Measurements from ENCODE around the gene CCL18.

Gene CCL18

GRCh38 chr17:36049643-36050042 is 14.4 kb upstream of the CCL18 start:
- no peak for DNase-seq (ENCODE audit: insufficient read length)
- TF ChIP-seq POLR2A (IDR thresholded peaks at IDR 0.05; ENCODE audit: low read depth, low read length) = no peak
- no peak for TF ChIP-seq POLR2AphosphoS5 (IDR thresholded peaks at IDR 0.05; ENCODE audit: low read depth, low read length)
- no peak for TF ChIP-seq TAF1 (IDR thresholded peaks at IDR 0.05; ENCODE audit: borderline replicate concordance, low read depth, low read length)
- no peak for FAIRE-seq

GRCh38 chr17:36055171-36055570 is 8.9 kb upstream of the CCL18 start:
- TF ChIP-seq POLR2A (IDR thresholded peaks at IDR 0.05; ENCODE audit: low read depth, low read length) (no peak), POLR2AphosphoS5 (IDR thresholded peaks at IDR 0.05; ENCODE audit: low read depth, low read length) (no peak), TAF1 (IDR thresholded peaks at IDR 0.05; ENCODE audit: borderline replicate concordance, low read depth, low read length) (no peak)
- DNase-seq (ENCODE audit: insufficient read length) (no peak), FAIRE-seq (no peak)

- no peak for DNase-seq (ENCODE audit: insufficient read length)
- TF ChIP-seq TAF1 (IDR thresholded peaks at IDR 0.05; ENCODE audit: borderline replicate concordance, low read depth, low read length) = no peak
- FAIRE-seq = no peak
Observed at GRCh38 chr17:36055921-36056520, 8.1 kb upstream of the CCL18 start.

- DNase-seq (ENCODE audit: insufficient read length) (no peak), FAIRE-seq (no peak)
- TF ChIP-seq POLR2AphosphoS5 (IDR thresholded peaks at IDR 0.05; ENCODE audit: low read depth, low read length) (no peak), POLR2A (IDR thresholded peaks at IDR 0.05; ENCODE audit: low read depth, low read length) (no peak), TAF1 (IDR thresholded peaks at IDR 0.05; ENCODE audit: borderline replicate concordance, low read depth, low read length) (no peak)
Observed at GRCh38 chr17:36057911-36058310, 6.2 kb upstream of the CCL18 start.

GRCh38 chr17:36059406-36059805 is 4.7 kb upstream of the CCL18 start:
- FAIRE-seq (no peak), DNase-seq (ENCODE audit: insufficient read length) (no peak)
- no peak for TF ChIP-seq TAF1 (IDR thresholded peaks at IDR 0.05; ENCODE audit: borderline replicate concordance, low read depth, low read length)
- no peak for TF ChIP-seq POLR2AphosphoS5 (IDR thresholded peaks at IDR 0.05; ENCODE audit: low read depth, low read length)

GRCh38 chr17:36060816-36061215 is 3.3 kb upstream of the CCL18 start:
- TF ChIP-seq POLR2AphosphoS5 (IDR thresholded peaks at IDR 0.05; ENCODE audit: low read depth, low read length) (no peak), TAF1 (IDR thresholded peaks at IDR 0.05; ENCODE audit: borderline replicate concordance, low read depth, low read length) (no peak), POLR2A (IDR thresholded peaks at IDR 0.05; ENCODE audit: low read depth, low read length) (no peak)
- FAIRE-seq (no peak), DNase-seq (ENCODE audit: insufficient read length) (no peak)

- no peak for DNase-seq (ENCODE audit: insufficient read length)
- TF ChIP-seq TAF1 (IDR thresholded peaks at IDR 0.05; ENCODE audit: borderline replicate concordance, low read depth, low read length) (no peak), POLR2A (IDR thresholded peaks at IDR 0.05; ENCODE audit: low read depth, low read length) (no peak), POLR2AphosphoS5 (IDR thresholded peaks at IDR 0.05; ENCODE audit: low read depth, low read length) (no peak)
- no peak for FAIRE-seq
Observed at GRCh38 chr17:36066365-36066985, 2.4 kb downstream of the CCL18 start.

GRCh38 chr17:36068524-36068923 is 4.5 kb downstream of the CCL18 start:
- TF ChIP-seq POLR2A (IDR thresholded peaks at IDR 0.05; ENCODE audit: low read depth, low read length) = no peak
- no peak for TF ChIP-seq TAF1 (IDR thresholded peaks at IDR 0.05; ENCODE audit: borderline replicate concordance, low read depth, low read length)
- no peak for TF ChIP-seq POLR2AphosphoS5 (IDR thresholded peaks at IDR 0.05; ENCODE audit: low read depth, low read length)
- DNase-seq (ENCODE audit: insufficient read length) (no peak), FAIRE-seq (no peak)

GRCh38 chr17:36069136-36069535 is 5.1 kb downstream of the CCL18 start:
- no peak for DNase-seq (ENCODE audit: insufficient read length)
- no peak for FAIRE-seq
- TF ChIP-seq POLR2A (IDR thresholded peaks at IDR 0.05; ENCODE audit: low read depth, low read length) = no peak

GRCh38 chr17:36070427-36070826 is 6.4 kb downstream of the CCL18 start:
- DNase-seq (ENCODE audit: insufficient read length) = no peak
- no peak for TF ChIP-seq TAF1 (IDR thresholded peaks at IDR 0.05; ENCODE audit: borderline replicate concordance, low read depth, low read length)
- TF ChIP-seq POLR2A (IDR thresholded peaks at IDR 0.05; ENCODE audit: low read depth, low read length) = no peak
- TF ChIP-seq POLR2AphosphoS5 (IDR thresholded peaks at IDR 0.05; ENCODE audit: low read depth, low read length) = no peak
- FAIRE-seq = no peak

GRCh38 chr17:36071751-36072150 is 7.7 kb downstream of the CCL18 start:
- TF ChIP-seq POLR2A (IDR thresholded peaks at IDR 0.05; ENCODE audit: low read depth, low read length) (no peak), TAF1 (IDR thresholded peaks at IDR 0.05; ENCODE audit: borderline replicate concordance, low read depth, low read length) (no peak), POLR2AphosphoS5 (IDR thresholded peaks at IDR 0.05; ENCODE audit: low read depth, low read length) (no peak)
- no peak for DNase-seq (ENCODE audit: insufficient read length)
- FAIRE-seq = no peak

GRCh38 chr17:36072431-36073121 is 8.5 kb downstream of the CCL18 start:
- FAIRE-seq (no peak), DNase-seq (ENCODE audit: insufficient read length) (peak; percentile 41)
- TF ChIP-seq POLR2A (IDR thresholded peaks at IDR 0.05; ENCODE audit: low read depth, low read length) (no peak), POLR2AphosphoS5 (IDR thresholded peaks at IDR 0.05; ENCODE audit: low read depth, low read length) (no peak), TAF1 (IDR thresholded peaks at IDR 0.05; ENCODE audit: borderline replicate concordance, low read depth, low read length) (no peak)

All from GM12892 (cell line).